Measurements from ENCODE around the gene PCNX1. TPM values are rescaled to one million over a fixed set of nuclear protein-coding genes. Genes with fewer than 3 reads are reported as not detected.

PCNX1 gene
- total and polyA plus RNA-seq, 9 of the 15 experiments (the other 6 are each of a cell fraction or from before 2014, with no cell fraction given): 0.30 to 4.5 (median 2.3) TPM

DNA sequence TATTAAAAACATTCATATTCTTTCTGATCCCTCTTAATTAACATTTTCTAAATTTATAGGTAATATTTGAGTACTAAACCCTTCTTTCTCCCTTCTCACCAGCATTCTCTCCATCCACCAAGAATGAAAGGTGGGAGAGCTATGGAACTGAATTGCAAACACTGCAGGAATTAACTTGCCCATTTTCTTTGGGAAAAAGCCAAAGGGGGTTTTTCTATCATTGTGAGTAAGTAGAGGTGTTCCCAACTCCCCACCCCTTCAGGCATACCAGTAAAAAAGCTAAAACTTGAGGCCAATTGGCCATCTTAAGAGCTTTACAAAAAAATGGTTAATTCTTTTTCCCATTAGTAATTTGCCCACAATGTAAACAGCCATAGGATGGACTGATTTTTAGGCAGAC is 23.7 kb downstream of the PCNX1 start:
- no peak for TF ChIP-seq ZNF12 (CRISPR knock-in tag; IDR thresholded peaks at IDR 0.05)
- no peak for TF ChIP-seq HMGN3 (IDR thresholded peaks at IDR 0.05; ENCODE audit: borderline replicate concordance, extremely low read depth, insufficient read length, low read depth, low read length)
- TF ChIP-seq ARHGAP35 (IDR thresholded peaks at IDR 0.05; ENCODE audit: partially characterized antibody): no peak
- no peak for TF ChIP-seq POLR2B (IDR thresholded peaks at IDR 0.05; ENCODE audit: low read depth, partially characterized antibody)
- no peak for TF ChIP-seq ZNF766 (CRISPR knock-in tag; conservative IDR thresholded peaks at IDR 0.05)
- no peak for TF ChIP-seq SP1 (CRISPR knock-in tag; IDR thresholded peaks at IDR 0.05)
- no peak for TF ChIP-seq L3MBTL2 (IDR thresholded peaks at IDR 0.05)
- no peak overlapping the region for H3K9ac ChIP-seq (ENCODE audit: insufficient read depth in 1 of 2, low read depth in 2 of 2, low read length in 2 of 2)
- no peak overlapping the region for H2AFZ ChIP-seq (ENCODE audit: low read depth, low read length)
- H3K4me2 ChIP-seq (ENCODE audit: insufficient read depth, low read length): no peak overlapping the region
- BruUV-seq (replicated peaks): no TSS peak
- H3K9me3 ChIP-seq (replicated peaks; ENCODE audit: control insufficient read depth, insufficient read depth, low read depth, low read length): no peaks in the 10 kb centered on the region
- H3K79me2 ChIP-seq (ENCODE audit: control insufficient read depth, insufficient read depth, low read length): no peaks in the 10 kb centered on the region
- intact Hi-C loops (cut with micrococcal nuclease) (no loop called here), in situ Hi-C loops (cut with MboI) (no loop called here)
- no peak overlapping the region for H3K4me3 ChIP-seq
- no peaks in the 10 kb centered on the region; a peak in 1 of 5 replicates for H3K27me3 ChIP-seq (ENCODE audit: control insufficient read depth in 2 of 2, insufficient read depth in 2 of 2, low read length in 2 of 2)
- ChIA-PET CTCF (ENCODE audit: low intra/inter-chr PET ratio) (no interaction called here), POLR2A (no interaction called here)
- no peak overlapping the region for H3K27ac ChIP-seq (ENCODE audit: extremely low read depth, low read depth, low read length)
- no peak for DNase-seq (ENCODE audit: extremely low read depth in 1 of 4, low spot score in 3 of 4)
- no peak for FAIRE-seq
- H3K36me3 ChIP-seq (ENCODE audit: control insufficient read depth, insufficient read depth, low read length): no peaks in the 10 kb centered on the region
- H3K9me1 ChIP-seq (ENCODE audit: control insufficient read depth, insufficient read depth, low read length): no peaks in the 10 kb centered on the region
- no peaks in the 10 kb centered on the region for H4K20me1 ChIP-seq (replicated peaks; ENCODE audit: control insufficient read depth, insufficient read depth, low read length)
- no peak for ATAC-seq
- H3K4me1 ChIP-seq (replicated peaks in 1 of 2; ENCODE audit: control insufficient read depth in 2 of 2, insufficient read depth in 2 of 2, low read length in 2 of 2): no peaks in the 10 kb centered on the region

- Histone ChIP-seq H3K79me2 (ENCODE audit: control insufficient read depth, insufficient read depth, low read length) (no peaks in the 10 kb centered on the region), H3K9me1 (ENCODE audit: control insufficient read depth, insufficient read depth, low read length) (no peaks in the 10 kb centered on the region), H3K36me3 (ENCODE audit: control insufficient read depth, insufficient read depth, low read length) (no peaks in the 10 kb centered on the region), H3K27me3 (ENCODE audit: control insufficient read depth in 2 of 2, insufficient read depth in 2 of 2, low read length in 2 of 2) (no peaks in the 10 kb centered on the region), H3K4me2 (ENCODE audit: insufficient read depth, low read length) (no peak overlapping the region), H3K4me3 (no peak overlapping the region), H3K9ac (ENCODE audit: insufficient read depth in 1 of 2, low read depth in 2 of 2, low read length in 2 of 2) (no peak overlapping the region), H3K9me3 (replicated peaks; ENCODE audit: control insufficient read depth, insufficient read depth, low read depth, low read length) (no peaks in the 10 kb centered on the region), H2AFZ (ENCODE audit: low read depth, low read length) (no peak overlapping the region), H3K4me1 (replicated peaks in 1 of 2; ENCODE audit: control insufficient read depth in 2 of 2, insufficient read depth in 2 of 2, low read length in 2 of 2) (no peaks in the 10 kb centered on the region), H4K20me1 (replicated peaks; ENCODE audit: control insufficient read depth, insufficient read depth, low read length) (no peaks in the 10 kb centered on the region), H3K27ac (ENCODE audit: extremely low read depth, low read depth, low read length) (no peak overlapping the region)
- WGBS (ENCODE audit: insufficient coverage, low coverage, missing lambda C conversion rate): 16% methylated on average over 5 of the region's 5 CpGs
- ChIA-PET POLR2A (interaction anchor here (0.6 kb wide), 1 partner anchor 27 kb away, joined by 3 read pairs; the partner anchor contains the start of gene PCNX1), CTCF (ENCODE audit: low intra/inter-chr PET ratio) (no interaction called here)
- in situ Hi-C loops (cut with MboI) (no loop called here), intact Hi-C loops (cut with micrococcal nuclease) (no loop called here)
- no peak for FAIRE-seq
- no TSS peak for BruUV-seq (replicated peaks)
- DNase-seq (ENCODE audit: extremely low read depth in 1 of 4, low spot score in 3 of 4): no peak
- ATAC-seq: no peak
- TF ChIP-seq CEBPG (CRISPR knock-in tag; IDR thresholded peaks at IDR 0.05) (no peak), CEBPG (tag; conservative IDR thresholded peaks at IDR 0.05 in 1 of 2, IDR thresholded peaks at IDR 0.05 in 1 of 2) (peak; percentile 70 to 93), ZNF197 (CRISPR knock-in tag; IDR thresholded peaks at IDR 0.05; ENCODE audit: low read depth) (no peak), CUX1 (CRISPR knock-in tag; IDR thresholded peaks at IDR 0.05) (no peak), ZNF764 (CRISPR knock-in tag; IDR thresholded peaks at IDR 0.05; ENCODE audit: low read depth) (no peak), HNRNPH1 (optimal IDR thresholded peaks at IDR 0.05; ENCODE audit: low read depth, low read length) (no peak)
Measured at GRCh38 chr14:70934084-70934483, 26.8 kb downstream of the PCNX1 start.
